K562 (cell line): ENCODE data around the gene PGS1. TPM values are rescaled to one million over a fixed set of nuclear protein-coding genes. Genes with fewer than 3 reads are reported as not detected.

ENCODE experiments used
- CREB1 ChIP-seq, 2 experiments: sonication (generic) in 1 of 2; formaldehyde crosslinking in 1 of 2; IDR thresholded peaks; 2 replicates each; pipeline versions ENCODE4 v1.6.1 to v1.8.0; 2012 to 2022; ENCODE audit warnings: inconsistent platforms in 1 of 2, mild to moderate bottlenecking in 1 of 2, missing genetic modification reagents in 1 of 2, moderate library complexity in 1 of 2
- MEF2D ChIP-seq: conservative IDR thresholded peaks from 2 replicates; pipeline ENCODE4 v1.6.1; 2016; ENCODE audit warnings: low read depth, missing genetic modification characterization, missing compliant biosample characterization
- RAD21 ChIP-seq, 2 experiments: fragments of 250-450 bp in 1 of 2; fragments of 450-650 bp in 1 of 2; sonication (Bioruptor Pico) in 1 of 2; formaldehyde crosslinking in 1 of 2; IDR thresholded peaks in 1 of 2; conservative IDR thresholded peaks in 1 of 2; 2 replicates each; pipeline versions ENCODE4 v1.4.0 to v1.8.0; 2020 to 2022; ENCODE audit warnings: mild to moderate bottlenecking in 2 of 2, moderate library complexity in 1 of 2
- RFX7 ChIP-seq: fragments of 250-450 bp; sonication (Bioruptor Pico); IDR thresholded peaks from 2 replicates; pipeline ENCODE4 v1.5.1; 2021; ENCODE audit warnings: mild to moderate bottlenecking
- TEAD4 ChIP-seq, 2 experiments: sonication (generic) in 1 of 2; formaldehyde crosslinking in 1 of 2; IDR thresholded peaks; 2 replicates each; pipeline versions ENCODE4 v1.6.1 to v1.8.0; 2012 to 2022; ENCODE audit warnings: borderline replicate concordance in 1 of 2, inconsistent platforms in 1 of 2, low read length in 1 of 2, mild to moderate bottlenecking in 1 of 2, missing genetic modification reagents in 1 of 2
- ZKSCAN8 ChIP-seq: fragments of 200-800 bp; sonication (Bioruptor generic); IDR thresholded peaks from 2 replicates; pipeline ENCODE4 v1.6.1; 2016; ENCODE audit warnings: missing genetic modification characterization, missing compliant biosample characterization
- ZNF140 ChIP-seq: fragments of 250-450 bp; sonication (Bioruptor Pico); IDR thresholded peaks from 2 replicates; pipeline ENCODE4 v1.8.0; 2021; ENCODE audit warnings: moderate library complexity, mild to moderate bottlenecking, inconsistent platforms
- ZNF23 ChIP-seq: fragments of 250-450 bp; sonication (Bioruptor Pico); IDR thresholded peaks from 2 replicates; pipeline ENCODE4 v1.4.0; 2020; ENCODE audit warnings: mild to moderate bottlenecking
- polyA plus RNA-seq, 8 experiments: library from polyadenylated mRNA; depleted of rRNA in 4 of 8; stranded (reverse) in 5 of 8; unstranded in 3 of 8; fragments of >200 nt; fragmentation: Nextera tagmentation in 2 of 8; fragmentation: Illumina TruSeq in 1 of 8; extraction: Ambion mirVana in 2 of 8; extraction: Trizol in 1 of 8; gene quantifications; 2 replicates each; pipeline versions ENCODE4 v1.2.1 to v1.2.3, GENCODE V29; 2011 to 2014; ENCODE audit warnings: inconsistent platforms in 1 of 8, missing spikeins in 1 of 8
- total RNA-seq, 7 experiments: library from RNA; depleted of rRNA in 6 of 7; stranded (reverse); fragments of >200 nt in 6 of 7; fragmentation: Illumina TruSeq in 2 of 7; extraction: Trizol in 2 of 7; gene quantifications; 2 replicates each; pipeline versions ENCODE4 v1.2.1 to v1.2.3, GENCODE V29; 2011 to 2021; ENCODE audit warnings: low replicate concordance in 1 of 7
- TF ChIP-seq, protein P1 (sequence below), 2 experiments: fragments of 200-800 bp in 1 of 2; sonication (Bioruptor generic) in 1 of 2; sonication (generic) in 1 of 2; formaldehyde crosslinking in 1 of 2; IDR thresholded peaks in 1 of 2; conservative IDR thresholded peaks in 1 of 2; 2 replicates each; pipeline versions ENCODE4 v1.5.0 to v1.6.1; 2016 to 2020; ENCODE audit warnings: missing compliant biosample characterization in 1 of 2, missing genetic modification characterization in 1 of 2, missing genetic modification reagents in 1 of 2
- TF ChIP-seq, protein P2 (sequence below), 2 experiments: fragments of 450-650 bp; IDR thresholded peaks; 2 replicates each; pipeline ENCODE4 v1.6.1; 2018; ENCODE audit warnings: mild to moderate bottlenecking in 2 of 2, low read depth in 1 of 2; ENCODE audit not compliant: partially characterized antibody in 2 of 2
- TF ChIP-seq, protein P3 (sequence below), 2 experiments: IDR thresholded peaks in 1 of 2; conservative IDR thresholded peaks in 1 of 2; 2 replicates each; pipeline ENCODE4 v1.6.1; 2016; ENCODE audit warnings: low read depth in 2 of 2, mild to moderate bottlenecking in 1 of 2, missing compliant biosample characterization in 1 of 2, missing genetic modification characterization in 1 of 2, moderate library complexity in 1 of 2
- TF ChIP-seq, protein P4 (sequence below): fragments of 250-450 bp; sonication (Bioruptor Pico); IDR thresholded peaks from 2 replicates; pipeline ENCODE4 v1.4.0; 2020; ENCODE audit warnings: mild to moderate bottlenecking, moderate library complexity, borderline replicate concordance

PGS1 gene
- total and polyA plus RNA-seq, 9 of the 15 experiments (the other 6 are each of a cell fraction or from before 2014, with no cell fraction given), result 1.3 to 39.4 (median 22.3) TPM

DNA sequence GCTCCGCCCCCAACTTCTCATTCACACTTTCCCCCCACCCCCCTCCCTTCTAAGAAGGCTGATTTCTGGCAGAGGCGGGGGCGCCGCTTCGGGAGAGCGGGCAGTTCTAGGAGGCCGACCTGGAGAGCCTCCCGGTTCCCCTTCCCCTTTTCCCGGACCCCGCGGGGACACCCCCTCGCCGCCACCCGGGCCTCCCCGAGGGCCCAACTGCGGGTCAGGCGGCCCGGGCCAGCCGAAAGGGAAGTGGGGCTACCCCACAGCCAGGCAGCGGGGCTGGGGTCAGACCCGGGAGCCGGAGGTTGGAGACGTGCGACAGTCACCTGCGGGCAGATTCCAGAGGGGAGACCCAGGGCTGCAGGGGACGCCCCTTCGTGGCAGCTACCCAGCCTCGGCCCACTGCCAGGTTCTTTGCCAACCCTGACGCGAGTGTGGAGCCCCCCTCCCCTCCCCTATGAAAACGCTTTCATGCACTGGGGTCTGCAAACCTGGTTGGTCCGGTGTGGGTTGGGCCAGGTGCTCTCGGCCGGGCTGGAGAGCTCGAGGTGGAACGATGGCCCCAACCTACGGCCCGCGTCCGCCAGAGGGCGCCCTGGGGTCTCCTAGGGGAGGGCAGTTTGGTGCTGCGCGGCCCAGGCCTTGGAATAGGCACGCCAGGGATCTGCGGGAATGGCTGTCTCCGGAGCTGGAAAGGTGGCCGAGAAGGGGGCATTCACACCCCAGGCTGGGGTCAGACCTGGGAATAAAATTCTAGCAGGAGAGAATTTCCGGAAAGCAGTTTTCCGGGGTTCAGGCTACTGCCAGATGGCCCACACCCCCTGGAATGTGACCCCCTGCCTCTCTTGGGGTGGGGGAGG lies 17.9 kb upstream of the PGS1 start (continued):
- TF ChIP-seq, protein P1, sequence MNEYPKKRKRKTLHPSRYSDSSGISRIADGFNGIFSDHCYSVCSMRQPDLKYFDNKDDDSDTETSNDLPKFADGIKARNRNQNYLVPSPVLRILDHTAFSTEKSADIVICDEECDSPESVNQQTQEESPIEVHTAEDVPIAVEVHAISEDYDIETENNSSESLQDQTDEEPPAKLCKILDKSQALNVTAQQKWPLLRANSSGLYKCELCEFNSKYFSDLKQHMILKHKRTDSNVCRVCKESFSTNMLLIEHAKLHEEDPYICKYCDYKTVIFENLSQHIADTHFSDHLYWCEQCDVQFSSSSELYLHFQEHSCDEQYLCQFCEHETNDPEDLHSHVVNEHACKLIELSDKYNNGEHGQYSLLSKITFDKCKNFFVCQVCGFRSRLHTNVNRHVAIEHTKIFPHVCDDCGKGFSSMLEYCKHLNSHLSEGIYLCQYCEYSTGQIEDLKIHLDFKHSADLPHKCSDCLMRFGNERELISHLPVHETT (CRISPR knock-in tag; conservative IDR thresholded peaks at IDR 0.05 in 1 of 2, IDR thresholded peaks at IDR 0.05 in 1 of 2), result peak in 1 of 2 experiments; percentile 58; a peak in 2 of 4 replicates
- TF ChIP-seq, protein P2, sequence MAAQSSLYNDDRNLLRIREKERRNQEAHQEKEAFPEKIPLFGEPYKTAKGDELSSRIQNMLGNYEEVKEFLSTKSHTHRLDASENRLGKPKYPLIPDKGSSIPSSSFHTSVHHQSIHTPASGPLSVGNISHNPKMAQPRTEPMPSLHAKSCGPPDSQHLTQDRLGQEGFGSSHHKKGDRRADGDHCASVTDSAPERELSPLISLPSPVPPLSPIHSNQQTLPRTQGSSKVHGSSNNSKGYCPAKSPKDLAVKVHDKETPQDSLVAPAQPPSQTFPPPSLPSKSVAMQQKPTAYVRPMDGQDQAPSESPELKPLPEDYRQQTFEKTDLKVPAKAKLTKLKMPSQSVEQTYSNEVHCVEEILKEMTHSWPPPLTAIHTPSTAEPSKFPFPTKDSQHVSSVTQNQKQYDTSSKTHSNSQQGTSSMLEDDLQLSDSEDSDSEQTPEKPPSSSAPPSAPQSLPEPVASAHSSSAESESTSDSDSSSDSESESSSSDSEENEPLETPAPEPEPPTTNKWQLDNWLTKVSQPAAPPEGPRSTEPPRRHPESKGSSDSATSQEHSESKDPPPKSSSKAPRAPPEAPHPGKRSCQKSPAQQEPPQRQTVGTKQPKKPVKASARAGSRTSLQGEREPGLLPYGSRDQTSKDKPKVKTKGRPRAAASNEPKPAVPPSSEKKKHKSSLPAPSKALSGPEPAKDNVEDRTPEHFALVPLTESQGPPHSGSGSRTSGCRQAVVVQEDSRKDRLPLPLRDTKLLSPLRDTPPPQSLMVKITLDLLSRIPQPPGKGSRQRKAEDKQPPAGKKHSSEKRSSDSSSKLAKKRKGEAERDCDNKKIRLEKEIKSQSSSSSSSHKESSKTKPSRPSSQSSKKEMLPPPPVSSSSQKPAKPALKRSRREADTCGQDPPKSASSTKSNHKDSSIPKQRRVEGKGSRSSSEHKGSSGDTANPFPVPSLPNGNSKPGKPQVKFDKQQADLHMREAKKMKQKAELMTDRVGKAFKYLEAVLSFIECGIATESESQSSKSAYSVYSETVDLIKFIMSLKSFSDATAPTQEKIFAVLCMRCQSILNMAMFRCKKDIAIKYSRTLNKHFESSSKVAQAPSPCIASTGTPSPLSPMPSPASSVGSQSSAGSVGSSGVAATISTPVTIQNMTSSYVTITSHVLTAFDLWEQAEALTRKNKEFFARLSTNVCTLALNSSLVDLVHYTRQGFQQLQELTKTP (IDR thresholded peaks at IDR 0.05; ENCODE audit: low read depth in 1 of 2, partially characterized antibody in 2 of 2), result peak in 1 of 2 experiments; percentile 27
- TF ChIP-seq ZNF140 (CRISPR knock-in tag) (no peak), MEF2D (no peak), RAD21 (CRISPR knock-in tag; conservative IDR thresholded peaks at IDR 0.05 in 1 of 2, IDR thresholded peaks at IDR 0.05 in 1 of 2) (peak; percentile 69 to 89), ZKSCAN8 (CRISPR knock-in tag) (no peak), TEAD4 (IDR thresholded peaks at IDR 0.05; ENCODE audit: low read length) (peak; percentile 33; the same call in 1 of the 2 replicates), TEAD4 (CRISPR knock-in tag; IDR thresholded peaks at IDR 0.05; ENCODE audit: borderline replicate concordance) (no peak), ZNF23 (CRISPR knock-in tag) (no peak), RFX7 (CRISPR knock-in tag) (no peak), CREB1 (IDR thresholded peaks at IDR 0.05) (peak; percentile 32; the same call in 1 of the 2 replicates), CREB1 (CRISPR knock-in tag; IDR thresholded peaks at IDR 0.05) (peak; percentile 68; the same call in 1 of the 2 replicates)
- TF ChIP-seq, protein P3, sequence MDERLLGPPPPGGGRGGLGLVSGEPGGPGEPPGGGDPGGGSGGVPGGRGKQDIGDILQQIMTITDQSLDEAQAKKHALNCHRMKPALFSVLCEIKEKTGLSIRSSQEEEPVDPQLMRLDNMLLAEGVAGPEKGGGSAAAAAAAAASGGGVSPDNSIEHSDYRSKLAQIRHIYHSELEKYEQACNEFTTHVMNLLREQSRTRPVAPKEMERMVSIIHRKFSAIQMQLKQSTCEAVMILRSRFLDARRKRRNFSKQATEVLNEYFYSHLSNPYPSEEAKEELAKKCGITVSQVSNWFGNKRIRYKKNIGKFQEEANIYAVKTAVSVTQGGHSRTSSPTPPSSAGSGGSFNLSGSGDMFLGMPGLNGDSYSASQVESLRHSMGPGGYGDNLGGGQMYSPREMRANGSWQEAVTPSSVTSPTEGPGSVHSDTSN (CRISPR knock-in tag; IDR thresholded peaks at IDR 0.05; ENCODE audit: low read depth), result no peak
- TF ChIP-seq, protein P3 (tag; conservative IDR thresholded peaks at IDR 0.05; ENCODE audit: low read depth), result no peak
- TF ChIP-seq, protein P4, sequence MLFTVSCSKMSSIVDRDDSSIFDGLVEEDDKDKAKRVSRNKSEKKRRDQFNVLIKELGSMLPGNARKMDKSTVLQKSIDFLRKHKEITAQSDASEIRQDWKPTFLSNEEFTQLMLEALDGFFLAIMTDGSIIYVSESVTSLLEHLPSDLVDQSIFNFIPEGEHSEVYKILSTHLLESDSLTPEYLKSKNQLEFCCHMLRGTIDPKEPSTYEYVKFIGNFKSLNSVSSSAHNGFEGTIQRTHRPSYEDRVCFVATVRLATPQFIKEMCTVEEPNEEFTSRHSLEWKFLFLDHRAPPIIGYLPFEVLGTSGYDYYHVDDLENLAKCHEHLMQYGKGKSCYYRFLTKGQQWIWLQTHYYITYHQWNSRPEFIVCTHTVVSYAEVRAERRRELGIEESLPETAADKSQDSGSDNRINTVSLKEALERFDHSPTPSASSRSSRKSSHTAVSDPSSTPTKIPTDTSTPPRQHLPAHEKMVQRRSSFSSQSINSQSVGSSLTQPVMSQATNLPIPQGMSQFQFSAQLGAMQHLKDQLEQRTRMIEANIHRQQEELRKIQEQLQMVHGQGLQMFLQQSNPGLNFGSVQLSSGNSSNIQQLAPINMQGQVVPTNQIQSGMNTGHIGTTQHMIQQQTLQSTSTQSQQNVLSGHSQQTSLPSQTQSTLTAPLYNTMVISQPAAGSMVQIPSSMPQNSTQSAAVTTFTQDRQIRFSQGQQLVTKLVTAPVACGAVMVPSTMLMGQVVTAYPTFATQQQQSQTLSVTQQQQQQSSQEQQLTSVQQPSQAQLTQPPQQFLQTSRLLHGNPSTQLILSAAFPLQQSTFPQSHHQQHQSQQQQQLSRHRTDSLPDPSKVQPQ (CRISPR knock-in tag), result no peak
